PC-3 (cell line): ENCODE data around the gene HSD3B2.

Source experiments
- CTCF ChIP-seq: fragments of 300-600 bp; sonication (generic); conservative IDR thresholded peaks from 2 replicates; pipeline ENCODE4 v1.5.1; 2017; ENCODE audit warnings: antibody characterized with exemption, low read depth, mild to moderate bottlenecking, low read length
- EZH2 ChIP-seq: fragments of 300-600 bp; sonication (generic); IDR thresholded peaks from one replicate; pipeline ENCODE4 v1.6.1; 2017; ENCODE audit warnings: antibody characterized with exemption, mild to moderate bottlenecking, low read length; ENCODE audit not compliant: unreplicated experiment
- EZH2phosphoT487 ChIP-seq: fragments of 300-600 bp; sonication (generic); IDR thresholded peaks from 2 replicates; pipeline ENCODE4 v1.6.1; 2018; ENCODE audit warnings: mild to moderate bottlenecking, antibody characterized with exemption, low read length, borderline replicate concordance

GRCh38 chr1:119385650-119386049 lies 29.3 kb upstream of the HSD3B2 start:
- no peak for TF ChIP-seq CTCF
- TF ChIP-seq EZH2, result no peak
- no peak for TF ChIP-seq EZH2phosphoT487
